ENCODE measurements around the gene PTPRR. TPM values are rescaled to one million over a fixed set of nuclear protein-coding genes. Genes with fewer than 3 reads are reported as not detected.

The PTPRR gene
- total and polyA plus RNA-seq, 2 of the 4 experiments (the other 2 are of a cell fraction) = 0.18 to 0.21 TPM

- Histone ChIP-seq H3K36me3 (ENCODE audit: control insufficient read depth, insufficient read depth, low read length) (no peaks in the 10 kb centered on the region), H2AFZ (replicated peaks; ENCODE audit: low read length, poor library complexity) (no peak overlapping the region), H2AK9ac (replicated peaks; ENCODE audit: low read depth, low read length, poor library complexity) (no peak overlapping the region), H4K91ac (ENCODE audit: insufficient read depth, low read depth, low read length) (no peak overlapping the region), H2BK20ac (ENCODE audit: low read depth, low read length) (no peak overlapping the region), H2BK5ac (ENCODE audit: low read depth, low read length, poor library complexity, severe bottlenecking) (no peak overlapping the region), H3K27ac (ENCODE audit: insufficient read depth, low read length) (no peak overlapping the region), H4K5ac (ENCODE audit: low read depth, low read length) (no peak overlapping the region), H2AK5ac (ENCODE audit: low read depth, low read length) (no peak overlapping the region), H3K9me3 (ENCODE audit: control insufficient read depth, insufficient read depth, low read length) (no peaks in the 10 kb centered on the region), H3K18ac (ENCODE audit: low read depth, low read length) (no peak overlapping the region), H4K20me1 (ENCODE audit: insufficient read depth, low read length) (no peaks in the 10 kb centered on the region), H2BK120ac (ENCODE audit: low read depth, low read length) (no peak overlapping the region), H3K4me2 (ENCODE audit: low read depth, low read length) (no peak overlapping the region), H3K14ac (replicated peaks; ENCODE audit: low read depth, low read length) (no peak overlapping the region), H3K27me3 (ENCODE audit: control insufficient read depth, insufficient read depth, low read length) (no peaks in the 10 kb centered on the region; the same call in 1 of the 2 replicates), H3K9me1 (ENCODE audit: insufficient read depth, low read length) (no peaks in the 10 kb centered on the region), H2BK15ac (ENCODE audit: low read depth, low read length) (no peak overlapping the region), H3K79me1 (ENCODE audit: low read depth in 1 of 2, low read length in 2 of 2) (no peaks in the 10 kb centered on the region), H3K4me1 (ENCODE audit: control insufficient read depth, insufficient read depth, low read length) (no peaks in the 10 kb centered on the region), H3K23ac (ENCODE audit: low read depth, low read length) (no peak overlapping the region), H3K9ac (ENCODE audit: low read depth, low read length) (no peak overlapping the region), H3K4ac (ENCODE audit: low read depth, low read length) (no peak overlapping the region), H4K8ac (ENCODE audit: low read depth in 2 of 2, low read length in 2 of 2) (no peak overlapping the region), H3K4me3 (ENCODE audit: insufficient read depth, low read depth, low read length) (no peak overlapping the region), H3K56ac (ENCODE audit: extremely low read depth, insufficient read depth, low read length) (no peak overlapping the region)
- no TSS peak for BruUV-seq (replicated peaks)
- DNase-seq (no peak), ATAC-seq (ENCODE audit: low read depth) (no peak)
- TF ChIP-seq CTCF (conservative IDR thresholded peaks at IDR 0.05; ENCODE audit: low read depth, low read length) (no peak), CHD1 (IDR thresholded peaks at IDR 0.05; ENCODE audit: low read depth, low read length) (no peak), ELK1 (IDR thresholded peaks at IDR 0.05; ENCODE audit: borderline replicate concordance, low read depth, low read length) (no peak), CEBPB (IDR thresholded peaks at IDR 0.05; ENCODE audit: low read depth, low read length) (no peak), MAFK (IDR thresholded peaks at IDR 0.05; ENCODE audit: low read depth, low read length) (no peak), NFE2L2 (IDR thresholded peaks at IDR 0.05; ENCODE audit: low read depth, low read length) (no peak)
- intact Hi-C loops (cut with micrococcal nuclease) (no loop called here), in situ Hi-C loops (cut with MboI; ENCODE audit: low sequenced_read_pairs) (loop anchor here (25.0 kb wide), 1 partner anchor 638 kb away; no protein-coding TSS in a partner anchor), dilution Hi-C loops (cut with HindIII; ENCODE audit: low sequenced_read_pairs, unreplicated experiment) (no loop called here)
- ChIA-PET POLR2A (ENCODE audit: unreplicated experiment) (no interaction called here), CTCF (no interaction called here)
- WGBS, 2 experiments (ENCODE audit: extremely low coverage in 2 of 2, insufficient read length in 1 of 2) = no CpG with 5 or more reads among the region's 1 CpG
Measured at GRCh38 chr12:70748809-70749208, 171.7 kb downstream of the PTPRR start.

Measured in IMR-90 (cell line).